Muscle layer of colon (tissue), 2 donors: ENCODE data around the gene SAMD4A.

Experiments
- H3K27ac ChIP-seq: one replicate; pipeline ENCODE4 v1.7.0; 2013; ENCODE audit warnings: low read depth, mild to moderate bottlenecking, low read length, moderate library complexity
- H3K27me3 ChIP-seq, 2 donors: one replicate each; pipeline ENCODE4 v1.7.0; 2013; ENCODE audit warnings: low read length in 2 of 2, mild to moderate bottlenecking in 2 of 2; ENCODE audit not compliant: insufficient read depth in 2 of 2, control insufficient read depth in 1 of 2
- H3K36me3 ChIP-seq: one replicate; pipeline ENCODE4 v1.7.0; 2013; ENCODE audit warnings: mild to moderate bottlenecking, low read length; ENCODE audit not compliant: insufficient read depth
- H3K4me1 ChIP-seq: one replicate; pipeline ENCODE4 v1.7.0; 2013; ENCODE audit warnings: mild to moderate bottlenecking, low read length; ENCODE audit not compliant: insufficient read depth
- H3K4me3 ChIP-seq, 2 donors: one replicate each; pipeline ENCODE4 v1.7.0; 2013; ENCODE audit warnings: low read length in 2 of 2, low read depth in 1 of 2, mild to moderate bottlenecking in 1 of 2, moderate library complexity in 1 of 2
- H3K9ac ChIP-seq: one replicate; pipeline ENCODE4 v1.7.0; 2013; ENCODE audit warnings: low read length
- H3K9me3 ChIP-seq: one replicate; pipeline ENCODE4 v1.7.0; 2013; ENCODE audit warnings: mild to moderate bottlenecking, low read length
- donor health status: abdominal sarcoma.
- donor health status: Adenocarcinoma of cecum.

SAMD4A gene

GRCh38 chr14:54639611-54640010 lies 72.7 kb downstream of the SAMD4A start:
- Histone ChIP-seq H3K4me3 (no peak overlapping the region), H3K27ac (no peak overlapping the region), H3K9me3 (no peaks in the 10 kb centered on the region), H3K27me3 (no peaks in the 10 kb centered on the region), H3K9ac (no peak overlapping the region), H3K4me1 (peaks cover 32% of the 10 kb centered on the region), H3K36me3 (no peaks in the 10 kb centered on the region)

GRCh38 chr14:54640506-54640905 lies 73.6 kb downstream of the SAMD4A start:
- H3K4me1 ChIP-seq = peaks cover 32% of the 10 kb centered on the region
- H3K27ac ChIP-seq = no peak overlapping the region
- H3K9ac ChIP-seq = no peak overlapping the region

GRCh38 chr14:54642121-54642520 lies 75.2 kb downstream of the SAMD4A start:
- Histone ChIP-seq H3K4me1 (peaks cover 43% of the 10 kb centered on the region), H3K36me3 (no peaks in the 10 kb centered on the region), H3K27ac (no peak overlapping the region), H3K9me3 (no peaks in the 10 kb centered on the region), H3K9ac (no peak overlapping the region), H3K27me3 (no peaks in the 10 kb centered on the region), H3K4me3 (no peak overlapping the region)

More at GRCh38 chr14:54640506-54640905, 73.6 kb downstream of the SAMD4A start:
- Histone ChIP-seq H3K27me3 (no peaks in the 10 kb centered on the region), H3K9me3 (no peaks in the 10 kb centered on the region), H3K4me3 (no peak overlapping the region), H3K36me3 (no peaks in the 10 kb centered on the region)

GRCh38 chr14:54642801-54643695 lies 76.1 kb downstream of the SAMD4A start:
- Histone ChIP-seq H3K27me3 (no peaks in the 10 kb centered on the region), H3K4me1 (peaks cover 42% of the 10 kb centered on the region), H3K27ac (peak overlapping the region; percentile 21), H3K4me3 (no peak overlapping the region), H3K9me3 (no peaks in the 10 kb centered on the region), H3K36me3 (no peaks in the 10 kb centered on the region), H3K9ac (no peak overlapping the region)

- peaks cover 40% of the 10 kb centered on the region for H3K4me1 ChIP-seq
- H3K27ac ChIP-seq = peak overlapping the region; percentile 21
These were observed 76.8 kb downstream of the SAMD4A start for GRCh38 chr14:54643696-54644176.

GRCh38 chr14:54645639-54646038 lies 78.7 kb downstream of the SAMD4A start:
- H3K4me1 ChIP-seq = peaks cover 53% of the 10 kb centered on the region

More at GRCh38 chr14:54643696-54644176, 76.8 kb downstream of the SAMD4A start:
- no peaks in the 10 kb centered on the region for H3K36me3 ChIP-seq
- no peak overlapping the region for H3K4me3 ChIP-seq
- H3K9me3 ChIP-seq = no peaks in the 10 kb centered on the region
- H3K27me3 ChIP-seq = no peaks in the 10 kb centered on the region
- no peak overlapping the region for H3K9ac ChIP-seq

GRCh38 chr14:54646626-54647025 lies 79.7 kb downstream of the SAMD4A start:
- no peaks in the 10 kb centered on the region for H3K36me3 ChIP-seq
- no peak overlapping the region for H3K9ac ChIP-seq
- no peak overlapping the region for H3K4me3 ChIP-seq
- no peak overlapping the region for H3K27ac ChIP-seq
- peaks cover 63% of the 10 kb centered on the region for H3K4me1 ChIP-seq
- H3K27me3 ChIP-seq = no peaks in the 10 kb centered on the region
- no peaks in the 10 kb centered on the region for H3K9me3 ChIP-seq

More at GRCh38 chr14:54645639-54646038, 78.7 kb downstream of the SAMD4A start:
- Histone ChIP-seq H3K9me3 (no peaks in the 10 kb centered on the region), H3K36me3 (no peaks in the 10 kb centered on the region), H3K27me3 (no peaks in the 10 kb centered on the region), H3K4me3 (no peak overlapping the region), H3K9ac (no peak overlapping the region), H3K27ac (no peak overlapping the region)

- Histone ChIP-seq H3K27ac (peak overlapping the region; percentile 12), H3K4me3 (no peak overlapping the region), H3K9ac (no peak overlapping the region), H3K4me1 (peaks cover 64% of the 10 kb centered on the region), H3K36me3 (no peaks in the 10 kb centered on the region), H3K27me3 (no peaks in the 10 kb centered on the region), H3K9me3 (no peaks in the 10 kb centered on the region)
These were observed 80.5 kb downstream of the SAMD4A start for GRCh38 chr14:54647378-54647777.

- peak overlapping the region; percentile 17 for H3K27ac ChIP-seq
- H3K4me1 ChIP-seq = peaks cover 63% of the 10 kb centered on the region
- no peaks in the 10 kb centered on the region for H3K9me3 ChIP-seq
- H3K27me3 ChIP-seq = no peaks in the 10 kb centered on the region
- no peak overlapping the region for H3K4me3 ChIP-seq
- no peak overlapping the region for H3K9ac ChIP-seq
- no peaks in the 10 kb centered on the region for H3K36me3 ChIP-seq
These were observed 82.1 kb downstream of the SAMD4A start for GRCh38 chr14:54649056-54649455.

- no peaks in the 10 kb centered on the region for H3K27me3 ChIP-seq
- peak overlapping the region; percentile 59 for H3K27ac ChIP-seq
- H3K9me3 ChIP-seq = no peaks in the 10 kb centered on the region
- no peaks in the 10 kb centered on the region for H3K36me3 ChIP-seq
- H3K9ac ChIP-seq = peak overlapping the region; percentile 28
- peak overlapping the region in 1 of 2 donors; percentile 21 for H3K4me3 ChIP-seq
- peaks cover 75% of the 10 kb centered on the region for H3K4me1 ChIP-seq
These were observed 83.5 kb downstream of the SAMD4A start for GRCh38 chr14:54650331-54650958.

- Histone ChIP-seq H3K36me3 (no peaks in the 10 kb centered on the region), H3K27me3 (no peaks in the 10 kb centered on the region), H3K27ac (peak overlapping the region; percentile 59), H3K9ac (peak overlapping the region; percentile 28), H3K9me3 (no peaks in the 10 kb centered on the region), H3K4me1 (peaks cover 73% of the 10 kb centered on the region), H3K4me3 (peak overlapping the region in 1 of 2 donors; percentile 21)
These were observed 84.0 kb downstream of the SAMD4A start for GRCh38 chr14:54650959-54651351.
